Activated CD4-positive, alpha-beta T cell treated with anti-CD3 and anti-CD28 coated beads for 36 hours (primary cell): ENCODE data around the gene TACR1. TPM values are rescaled to one million over a fixed set of nuclear protein-coding genes. Genes with fewer than 3 reads are reported as not detected.

Experiments
- ATAC-seq: fragments of 200-7000 bp; cut with Tn5 transposase; one replicate; pipeline ENCODE4 v1.10.0; 2021; ENCODE audit warnings: mild to moderate bottlenecking, moderate library complexity
- CTCF ChIA-PET: fragments of 350-600 bp; sonication (Branson Sonifier 250); formaldehyde crosslinking; loops from one replicate; lab custom pipeline; 2021; ENCODE audit warnings: antibody characterized with exemption; lab: Charles Lee
- POLR2A ChIA-PET: fragments of 350-600 bp; sonication (Branson Sonifier 250); formaldehyde crosslinking; loops from one replicate; lab custom pipeline; 2021; ENCODE audit warnings: antibody characterized with exemption, inconsistent platforms; lab: Charles Lee
- DNase-seq: peaks from one replicate; pipeline ENCODE4 v3.0.0-alpha.2; 2020
- H3K27ac Mint-ChIP-seq: one replicate; pipeline ENCODE4 v1.8.0; 2021; ENCODE audit warnings: mixed read lengths
- H3K27me3 Mint-ChIP-seq: one replicate; pipeline ENCODE4 v1.8.0; 2021; ENCODE audit warnings: mixed read lengths
- H3K36me3 Mint-ChIP-seq: one replicate; pipeline ENCODE4 v1.8.0; 2021; ENCODE audit warnings: low read depth, mixed read lengths
- H3K4me1 Mint-ChIP-seq: one replicate; pipeline ENCODE4 v1.8.0; 2021; ENCODE audit warnings: mixed read lengths
- H3K4me3 Mint-ChIP-seq: one replicate; pipeline ENCODE4 v1.8.0; 2021; ENCODE audit warnings: mild to moderate bottlenecking, moderate library complexity, mixed read lengths
- H3K9me3 Mint-ChIP-seq: one replicate; pipeline ENCODE4 v1.8.0; 2021; ENCODE audit warnings: low read depth, mixed read lengths
- intact Hi-C, 2 experiments: fragments of 100-400 bp; cut with DNase I in 1 of 2; cut with micrococcal nuclease in 1 of 2; formaldehyde crosslinking; loops; one replicate each; pipeline versions ENCODE4 v1.14.2 to v1.15.1; 2022 to 2024; cut with DNase I, micrococcal nuclease
- total RNA-seq, 2 experiments: library from RNA; stranded (reverse); gene quantifications; one replicate each; pipeline ENCODE4 v1.2.3, GENCODE V29; 2021

Gene TACR1
- total RNA-seq, 2 experiments from 2014 or later: not detected

GRCh38 chr2:75077909-75078308 is 121.4 kb downstream of the TACR1 start:
- intact Hi-C loops: no loop called here
- Mint-ChIP-seq H3K36me3 (peaks cover 7% of the 10 kb centered on the region), H3K27me3 (no peaks in the 10 kb centered on the region), H3K4me3 (no peak overlapping the region), H3K27ac (no peak overlapping the region), H3K9me3 (peaks cover 4% of the 10 kb centered on the region), H3K4me1 (no peaks in the 10 kb centered on the region)
- ChIA-PET POLR2A (no interaction called here), CTCF (interaction anchor here (0.6 to 4.0 kb wide), 3 partner anchors 12 to 402 kb away, joined by 3 to 21 read pairs (median 3); no protein-coding TSS in a partner anchor)
- DNase-seq: no peak
- no peak for ATAC-seq

- H3K27ac Mint-ChIP-seq: no peak overlapping the region
- intact Hi-C loops: no loop called here
- ChIA-PET CTCF (interaction anchor here (1.6 to 4.0 kb wide), 3 partner anchors 10 to 530 kb away, joined by 4 to 21 read pairs (median 12); no protein-coding TSS in a partner anchor), POLR2A (interaction anchor here (0.6 kb wide), 1 partner anchor 152 kb away, joined by 3 read pairs; no protein-coding TSS in a partner anchor)
- no peaks in the 10 kb centered on the region for H3K27me3 Mint-ChIP-seq
- DNase-seq (no peak), ATAC-seq (no peak)
- no peaks in the 10 kb centered on the region for H3K9me3 Mint-ChIP-seq
- H3K4me3 Mint-ChIP-seq: no peak overlapping the region
- no peaks in the 10 kb centered on the region for H3K4me1 Mint-ChIP-seq
- H3K36me3 Mint-ChIP-seq: peaks cover 3% of the 10 kb centered on the region
Measured at GRCh38 chr2:75076088-75076487, 123.2 kb downstream of the TACR1 start.

GRCh38 chr2:75074708-75075107 is 124.6 kb downstream of the TACR1 start:
- ATAC-seq (no peak), DNase-seq (no peak)
- intact Hi-C loops: no loop called here
- no peaks in the 10 kb centered on the region for H3K4me1 Mint-ChIP-seq
- no peaks in the 10 kb centered on the region for H3K36me3 Mint-ChIP-seq
- H3K27me3 Mint-ChIP-seq: no peaks in the 10 kb centered on the region
- no peak overlapping the region for H3K27ac Mint-ChIP-seq
- no peaks in the 10 kb centered on the region for H3K9me3 Mint-ChIP-seq
- H3K4me3 Mint-ChIP-seq: no peak overlapping the region
- POLR2A ChIA-PET: no interaction called here
- CTCF ChIA-PET: interaction anchor here (0.6 to 4.0 kb wide), 6 partner anchors 9 to 532 kb away, joined by 3 to 21 read pairs (median 4); no protein-coding TSS in a partner anchor

- H3K9me3 Mint-ChIP-seq: no peaks in the 10 kb centered on the region
- ChIA-PET CTCF (interaction anchor here (1.5 to 4.0 kb wide), 3 partner anchors 8 to 22 kb away, joined by 3 to 21 read pairs (median 12); no protein-coding TSS in a partner anchor), POLR2A (no interaction called here)
- intact Hi-C loops: no loop called here
- no peaks in the 10 kb centered on the region for H3K4me1 Mint-ChIP-seq
- no peaks in the 10 kb centered on the region for H3K36me3 Mint-ChIP-seq
- ATAC-seq (no peak), DNase-seq (no peak)
- H3K4me3 Mint-ChIP-seq: no peak overlapping the region
- H3K27ac Mint-ChIP-seq: no peak overlapping the region
- H3K27me3 Mint-ChIP-seq: no peaks in the 10 kb centered on the region
Measured at GRCh38 chr2:75074228-75074627, 125.1 kb downstream of the TACR1 start.

GRCh38 chr2:75071766-75072165 is 127.6 kb downstream of the TACR1 start:
- ATAC-seq (no peak), DNase-seq (no peak)
- H3K27ac Mint-ChIP-seq: no peak overlapping the region
- H3K4me3 Mint-ChIP-seq: no peak overlapping the region
- POLR2A ChIA-PET: no interaction called here
- H3K4me1 Mint-ChIP-seq: no peaks in the 10 kb centered on the region
- no peaks in the 10 kb centered on the region for H3K36me3 Mint-ChIP-seq
- intact Hi-C loops: no loop called here
- CTCF ChIA-PET: no interaction called here
- no peaks in the 10 kb centered on the region for H3K27me3 Mint-ChIP-seq
- H3K9me3 Mint-ChIP-seq: no peaks in the 10 kb centered on the region

GRCh38 chr2:75068546-75068945 is 130.8 kb downstream of the TACR1 start:
- Mint-ChIP-seq H3K4me3 (no peak overlapping the region), H3K27ac (no peak overlapping the region), H3K36me3 (no peaks in the 10 kb centered on the region), H3K9me3 (no peaks in the 10 kb centered on the region), H3K27me3 (no peaks in the 10 kb centered on the region), H3K4me1 (peaks cover 3% of the 10 kb centered on the region)
- ChIA-PET CTCF (no interaction called here), POLR2A (no interaction called here)
- DNase-seq (no peak), ATAC-seq (no peak)
- intact Hi-C loops: loop anchor here (5.0 to 10.0 kb wide), 5 partner anchors 174 to 536 kb away; no protein-coding TSS in a partner anchor

- ChIA-PET CTCF (no interaction called here), POLR2A (interaction anchor here (0.7 kb wide), 1 partner anchor 467 kb away, joined by 3 read pairs; no protein-coding TSS in a partner anchor)
- H3K4me3 Mint-ChIP-seq: no peak overlapping the region
- no peak overlapping the region for H3K27ac Mint-ChIP-seq
- no peaks in the 10 kb centered on the region for H3K36me3 Mint-ChIP-seq
- ATAC-seq (no peak), DNase-seq (no peak)
- H3K27me3 Mint-ChIP-seq: no peaks in the 10 kb centered on the region
- H3K9me3 Mint-ChIP-seq: no peaks in the 10 kb centered on the region
- H3K4me1 Mint-ChIP-seq: peaks cover 3% of the 10 kb centered on the region
- intact Hi-C loops: loop anchor here (5.0 to 10.0 kb wide), 5 partner anchors 175 to 537 kb away; no protein-coding TSS in a partner anchor
Measured at GRCh38 chr2:75067506-75067905, 131.8 kb downstream of the TACR1 start.

GRCh38 chr2:75066121-75066902 is 133.0 kb downstream of the TACR1 start:
- intact Hi-C loops: loop anchor here (5.0 to 10.0 kb wide), 5 partner anchors 176 to 538 kb away; no protein-coding TSS in a partner anchor
- ChIA-PET POLR2A (no interaction called here), CTCF (interaction anchor here (1.3 to 2.3 kb wide), 6 partner anchors 10 to 542 kb away, joined by 3 to 21 read pairs (median 4); no protein-coding TSS in a partner anchor)
- DNase-seq (no peak), ATAC-seq (no peak)
- Mint-ChIP-seq H3K27ac (no peak overlapping the region), H3K27me3 (no peaks in the 10 kb centered on the region), H3K4me1 (peaks cover 3% of the 10 kb centered on the region), H3K36me3 (no peaks in the 10 kb centered on the region), H3K9me3 (no peaks in the 10 kb centered on the region), H3K4me3 (no peak overlapping the region)

- no peak for DNase-seq
- no peak overlapping the region for H3K27ac Mint-ChIP-seq
- no peak for ATAC-seq
- no peaks in the 10 kb centered on the region for H3K27me3 Mint-ChIP-seq
- intact Hi-C loops: loop anchor here (1.0 to 10.0 kb wide), 7 partner anchors 146 to 539 kb away; no protein-coding TSS in a partner anchor
- no peaks in the 10 kb centered on the region for H3K36me3 Mint-ChIP-seq
- ChIA-PET CTCF (interaction anchor here (0.7 to 2.3 kb wide), 9 partner anchors 11 to 543 kb away, joined by 3 to 21 read pairs (median 4); no protein-coding TSS in a partner anchor), POLR2A (no interaction called here)
- peaks cover 3% of the 10 kb centered on the region for H3K4me1 Mint-ChIP-seq
- no peak overlapping the region for H3K4me3 Mint-ChIP-seq
- no peaks in the 10 kb centered on the region for H3K9me3 Mint-ChIP-seq
Measured at GRCh38 chr2:75065402-75066008, 133.8 kb downstream of the TACR1 start.

GRCh38 chr2:75064691-75065396 is 134.5 kb downstream of the TACR1 start:
- no peaks in the 10 kb centered on the region for H3K36me3 Mint-ChIP-seq
- DNase-seq: peak; percentile 75
- no peak overlapping the region for H3K4me3 Mint-ChIP-seq
- H3K9me3 Mint-ChIP-seq: no peaks in the 10 kb centered on the region
- ATAC-seq: peak; percentile 65
- CTCF ChIA-PET: interaction anchor here (0.6 to 2.3 kb wide), 23 partner anchors 8 to 340 kb away, joined by 3 to 21 read pairs (median 4); partner anchors contain the start of gene TACR1
- POLR2A ChIA-PET: interaction anchor here (0.7 kb wide), 1 partner anchor 261 kb away, joined by 3 read pairs; no protein-coding TSS in a partner anchor
- peaks cover 3% of the 10 kb centered on the region for H3K4me1 Mint-ChIP-seq
- H3K27me3 Mint-ChIP-seq: no peaks in the 10 kb centered on the region
- no peak overlapping the region for H3K27ac Mint-ChIP-seq
- intact Hi-C loops: loop anchor here (1.0 to 10.0 kb wide), 8 partner anchors 146 to 544 kb away; no protein-coding TSS in a partner anchor
